Measurements from ENCODE around the gene SNTG2.
"Not testable (repeated sequence)": the region's sequence is repeated elsewhere in the genome, so short reads cannot be mapped to it uniquely, and the experiment has no call there.

SNTG2 gene

DNA sequence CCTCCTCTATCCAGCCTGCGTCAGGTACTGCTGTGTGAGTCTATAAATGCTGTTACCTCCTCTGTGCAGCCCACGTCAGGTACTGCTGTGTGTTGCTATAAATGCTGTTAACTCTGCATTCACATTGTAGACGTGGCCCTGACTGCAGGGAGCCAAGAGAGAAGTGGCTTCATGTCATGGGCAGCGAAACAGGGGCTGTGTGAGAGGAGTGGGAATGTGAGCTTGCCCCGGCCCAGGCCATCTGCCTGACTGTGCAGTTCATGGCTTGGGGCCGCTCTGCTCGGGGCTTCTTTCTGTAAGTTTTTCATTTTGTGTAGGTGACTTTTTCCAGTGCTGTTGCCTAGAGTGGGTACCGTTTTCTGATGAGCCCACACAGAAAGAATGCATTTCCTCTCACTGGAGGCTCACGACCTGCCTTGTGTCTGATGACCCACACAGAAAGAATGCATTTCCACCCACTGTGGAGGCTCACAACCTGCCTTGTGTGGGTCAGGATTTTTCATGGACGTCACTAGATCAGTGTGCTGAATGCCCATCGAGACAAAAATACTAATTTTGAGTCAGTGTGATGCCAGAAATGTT lies 104.5 kb downstream of the SNTG2 start:
- DNase-seq: no peak

DNA sequence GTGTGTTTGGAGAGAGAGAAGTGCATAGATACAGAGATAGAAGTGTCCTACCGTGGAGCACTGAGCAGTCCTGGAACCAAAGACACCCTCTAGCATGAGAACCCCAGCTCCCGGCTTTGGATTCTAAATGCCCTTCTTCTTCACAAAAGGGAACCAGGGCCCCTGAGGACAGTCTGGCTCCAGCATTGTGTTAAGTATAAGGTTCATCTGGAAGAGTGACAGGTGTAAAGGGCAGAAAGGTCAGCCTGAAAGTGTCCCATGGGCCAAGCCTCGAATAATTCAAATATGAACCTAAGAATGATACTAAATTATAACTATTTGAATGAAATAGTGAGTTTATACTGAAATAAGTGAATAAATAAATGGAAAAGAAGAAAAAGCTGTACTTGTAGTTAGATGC lies 109.7 kb downstream of the SNTG2 start:
- no peak for DNase-seq

DNA sequence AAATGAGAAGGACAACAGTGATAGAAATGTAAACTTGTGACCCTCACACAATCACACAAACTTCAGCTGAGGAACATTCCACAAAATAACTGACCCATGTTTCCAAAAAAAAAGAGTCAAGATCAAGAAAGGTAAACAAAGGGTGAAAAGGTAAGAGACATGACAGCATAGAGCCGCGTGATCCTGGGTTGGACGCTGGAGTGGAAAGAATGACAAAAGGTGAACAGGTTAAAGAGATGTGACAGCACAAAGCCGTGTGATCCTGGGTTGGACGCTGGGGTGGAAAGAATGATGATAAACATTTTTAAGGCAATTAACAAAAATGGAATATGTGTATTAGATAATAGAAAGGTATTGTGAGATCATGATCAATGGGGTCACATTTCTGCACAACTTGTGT lies 110.3 kb downstream of the SNTG2 start:
- no peak for DNase-seq

DNA sequence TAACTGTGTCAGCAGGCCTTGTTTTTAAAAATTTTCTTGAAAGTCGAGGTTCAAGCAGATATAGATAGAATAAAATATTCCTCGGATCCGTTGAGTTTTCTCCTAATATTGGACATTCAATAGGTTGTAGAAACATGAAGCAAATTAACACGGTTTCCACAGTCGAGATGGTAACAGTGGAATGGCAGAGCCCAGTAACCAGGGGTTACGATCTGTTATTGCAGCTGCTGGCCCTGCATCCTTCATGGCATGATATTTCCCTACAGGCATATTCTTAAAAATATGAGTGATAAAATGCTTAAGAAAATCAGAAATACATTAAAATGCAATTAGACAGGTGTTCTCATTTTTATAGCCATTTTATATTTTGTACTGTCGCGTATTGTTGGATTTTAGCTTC lies 117.6 kb downstream of the SNTG2 start:
- no peak for DNase-seq

DNA sequence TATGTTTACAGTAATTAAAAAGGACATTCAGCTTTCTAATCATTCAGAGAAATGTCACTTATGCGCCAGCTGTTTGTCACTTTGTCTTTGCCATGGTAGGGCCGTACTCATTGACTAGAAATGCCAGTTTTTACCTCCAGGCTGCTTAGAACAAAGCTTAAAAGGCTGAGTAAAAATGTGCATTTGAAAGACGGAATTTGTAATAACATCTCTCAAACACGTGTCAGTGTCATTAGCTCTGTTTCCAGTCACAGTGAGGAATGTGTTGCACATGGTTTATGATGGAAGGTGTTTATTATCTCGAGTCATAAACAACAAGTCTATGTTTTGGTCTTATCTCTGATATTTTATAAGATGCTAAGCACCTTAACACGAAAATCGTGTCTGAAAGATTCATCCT lies 118.2 kb downstream of the SNTG2 start:
- no peak for DNase-seq

DNA sequence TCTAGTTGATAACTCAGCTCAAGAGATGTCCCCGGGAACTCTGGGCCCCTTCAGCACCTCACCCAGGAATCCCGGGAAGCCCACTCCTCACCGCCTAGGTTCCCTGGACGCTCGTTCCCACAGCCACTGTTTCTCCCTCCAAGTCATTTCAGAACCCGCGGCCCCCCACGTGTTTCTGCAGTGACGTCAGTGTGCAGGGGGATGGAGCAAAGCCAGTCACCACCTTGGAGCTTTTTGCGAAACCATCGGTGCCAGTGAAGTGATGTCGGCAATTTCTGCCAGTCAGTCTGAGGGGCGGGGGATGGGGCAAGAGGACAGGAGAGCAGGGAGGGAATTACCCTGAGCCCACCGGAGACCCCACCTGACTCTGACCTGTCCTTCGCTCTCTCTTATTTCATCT lies 119.2 kb downstream of the SNTG2 start:
- no peak for DNase-seq

DNA sequence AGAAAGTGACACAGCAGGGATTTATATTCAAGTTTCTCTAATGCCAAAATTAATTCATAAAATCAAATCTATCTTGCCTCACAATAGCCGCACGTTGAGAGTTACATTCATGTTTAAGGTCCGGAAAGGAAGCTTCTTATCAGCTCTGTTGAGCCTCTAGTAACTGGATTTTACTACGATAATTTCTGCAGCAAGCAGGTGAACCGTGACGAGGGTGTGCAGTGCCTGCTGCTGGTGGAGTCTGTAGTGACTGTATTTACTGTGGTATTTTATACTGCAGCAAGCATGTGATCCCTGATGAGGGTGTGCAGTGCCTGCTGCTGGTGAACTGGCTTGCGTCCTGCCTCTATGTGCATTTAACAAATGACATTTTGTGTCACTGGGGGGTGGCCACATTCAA lies 120.0 kb downstream of the SNTG2 start:
- DNase-seq: no peak

DNA sequence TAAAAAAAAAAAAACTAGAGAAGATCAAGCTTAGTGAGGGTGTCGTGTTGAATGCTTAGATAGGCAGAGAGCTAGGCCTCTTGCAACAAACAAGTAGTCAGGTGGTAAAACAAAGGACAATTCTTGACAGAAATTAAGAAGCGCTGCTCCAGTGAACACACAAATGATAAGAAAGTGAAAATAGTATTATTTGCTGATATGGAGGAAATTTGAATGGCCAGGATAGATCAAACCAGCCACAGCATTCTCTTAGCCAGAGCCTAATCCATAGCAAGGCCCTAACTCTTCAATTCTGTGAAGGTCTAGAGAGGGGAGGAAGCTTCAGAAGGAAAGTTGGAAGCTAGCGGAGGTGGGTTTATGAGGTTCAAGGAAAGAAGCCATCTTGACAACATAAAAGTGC lies 121.0 kb downstream of the SNTG2 start:
- DNase-seq: no peak

DNA sequence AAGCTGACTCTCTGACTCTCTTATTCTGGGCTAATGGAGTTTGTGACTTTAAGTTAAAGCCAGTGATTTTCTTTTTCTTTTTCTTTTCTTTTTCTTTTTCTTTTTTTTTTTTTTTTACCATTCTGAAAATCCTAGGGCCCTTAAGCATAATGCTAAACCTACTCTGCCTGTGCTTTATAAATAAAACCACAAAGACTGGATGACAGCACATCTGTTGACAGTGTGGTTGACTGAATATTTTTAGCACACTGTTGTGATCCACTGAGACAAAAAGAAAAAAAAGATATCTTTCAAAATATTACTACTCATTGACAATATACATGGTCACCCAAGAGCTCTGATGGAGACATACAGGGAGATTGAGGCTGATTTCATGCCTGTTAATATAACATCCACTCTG lies 121.6 kb downstream of the SNTG2 start:
- DNase-seq: no peak

DNA sequence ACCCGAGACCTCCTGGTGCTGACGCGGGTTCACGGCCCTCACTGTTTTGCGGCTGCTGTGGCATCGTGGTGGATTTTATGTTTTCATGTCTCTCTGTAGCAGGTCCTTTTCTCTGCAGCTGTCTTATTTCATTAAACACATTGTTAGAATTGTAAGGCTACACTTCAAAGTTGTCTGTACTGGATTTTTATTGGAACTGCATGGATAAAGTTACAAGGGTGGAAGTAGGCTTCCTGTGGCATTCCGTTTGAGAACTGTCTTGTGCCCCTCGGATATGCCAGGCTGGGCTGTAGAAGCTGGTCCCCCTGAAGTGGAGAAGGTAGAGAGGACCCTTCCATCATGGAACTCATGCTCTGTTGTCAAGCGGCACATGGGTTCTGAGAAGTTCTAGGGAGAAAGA lies 127.3 kb downstream of the SNTG2 start:
- no peak for DNase-seq

DNA sequence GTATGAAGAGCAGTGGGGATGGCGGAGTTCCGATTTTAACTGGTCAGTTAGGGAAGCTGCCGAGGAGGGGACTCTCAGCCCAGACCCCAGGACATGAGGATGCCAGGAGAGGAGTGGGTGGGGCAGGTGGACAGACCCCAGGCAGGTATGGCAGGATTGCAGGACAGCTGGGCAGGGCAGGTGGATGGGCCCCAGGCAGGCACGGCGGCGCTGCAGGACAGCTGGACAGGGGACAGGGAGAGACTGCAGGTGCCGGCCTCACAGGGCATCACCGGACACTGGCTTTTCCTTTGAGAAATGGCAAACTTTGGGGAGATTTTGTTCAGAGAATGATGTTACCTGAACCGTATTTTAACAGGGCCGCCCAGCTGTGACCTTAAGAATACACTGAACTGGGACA lies 127.7 kb downstream of the SNTG2 start:
- no peak for DNase-seq

DNA sequence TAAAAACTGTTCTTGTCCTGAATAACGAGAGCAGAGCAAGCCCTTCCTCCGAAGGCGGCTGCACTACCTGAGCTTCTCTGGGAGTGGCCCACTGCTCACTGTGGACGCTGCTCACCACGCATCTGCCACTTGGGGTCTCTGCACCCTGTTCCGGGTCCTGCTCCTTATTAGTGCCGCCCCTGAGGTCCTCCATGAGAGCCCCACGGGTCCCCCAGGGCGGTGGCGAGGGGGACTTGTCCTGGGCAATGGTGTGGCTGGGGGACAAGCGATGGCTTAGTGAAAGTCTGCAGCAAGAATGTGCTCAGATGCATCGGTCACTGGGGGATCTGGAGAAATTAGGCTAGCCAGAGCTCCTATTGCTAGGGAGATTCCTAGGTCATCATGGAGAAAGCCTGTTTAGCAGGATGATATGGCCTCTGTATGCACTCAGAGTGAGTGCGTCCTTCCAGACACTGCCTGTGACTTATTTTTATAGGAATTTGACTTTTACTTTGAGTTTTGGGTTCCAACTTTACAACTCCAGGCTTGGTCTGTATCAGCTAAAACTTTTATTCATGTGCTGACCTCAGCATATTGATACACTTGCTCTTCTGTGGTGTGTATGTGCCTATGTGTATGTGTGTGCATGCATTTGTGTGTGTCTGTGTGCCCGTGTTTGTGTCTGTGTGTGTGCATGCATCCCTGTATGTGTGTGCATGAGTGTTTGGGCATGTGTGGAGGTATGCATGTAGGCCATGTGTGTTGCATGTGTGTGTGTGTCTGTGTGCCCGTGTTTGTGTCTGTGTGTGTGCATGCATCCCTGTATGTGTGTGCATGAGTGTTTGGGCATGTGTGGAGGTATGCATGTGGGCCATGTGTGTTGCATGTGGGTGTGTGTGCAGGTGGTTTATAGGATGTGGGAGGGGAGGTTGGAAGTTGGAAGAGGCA lies 129.5 kb downstream of the SNTG2 start:
- DNase-seq: no peak

DNA sequence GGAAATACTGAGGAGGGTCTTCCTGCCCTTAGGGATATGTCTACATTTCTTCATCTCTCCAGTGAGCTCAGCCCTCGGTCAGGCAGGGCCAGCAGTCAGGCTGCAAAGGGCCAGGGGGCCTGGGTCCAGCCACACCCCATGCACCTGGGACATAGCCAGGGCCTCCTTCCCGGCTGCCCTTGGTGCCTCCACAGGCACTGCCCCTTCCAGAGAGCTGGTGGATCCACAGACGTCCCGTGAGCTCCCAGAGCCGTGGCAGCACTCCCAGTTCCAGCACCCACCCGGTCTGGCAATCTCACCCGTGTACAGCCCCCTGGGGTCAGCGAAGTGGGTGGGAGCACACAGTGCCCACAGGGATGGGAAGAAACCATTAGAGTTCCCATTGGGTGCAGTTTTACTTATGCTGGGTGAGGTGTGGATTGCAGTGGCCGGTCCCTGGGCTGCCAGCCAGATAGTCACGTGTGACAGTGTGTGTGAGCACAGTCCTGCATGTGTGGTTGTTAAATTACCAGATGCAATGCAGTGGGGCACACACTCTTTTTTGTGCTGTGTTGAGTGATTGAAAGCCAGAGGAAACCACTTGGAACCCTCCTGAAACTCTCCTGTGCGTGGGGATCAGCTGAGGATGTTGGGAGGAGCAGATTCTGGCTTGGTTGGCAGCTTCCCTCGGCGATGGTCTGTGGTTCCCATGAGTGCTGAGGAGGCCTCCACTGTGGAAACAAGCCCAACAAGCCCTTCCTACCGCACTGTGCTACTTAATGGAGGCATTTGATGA lies 131.0 kb downstream of the SNTG2 start:
- DNase-seq: no peak

DNA sequence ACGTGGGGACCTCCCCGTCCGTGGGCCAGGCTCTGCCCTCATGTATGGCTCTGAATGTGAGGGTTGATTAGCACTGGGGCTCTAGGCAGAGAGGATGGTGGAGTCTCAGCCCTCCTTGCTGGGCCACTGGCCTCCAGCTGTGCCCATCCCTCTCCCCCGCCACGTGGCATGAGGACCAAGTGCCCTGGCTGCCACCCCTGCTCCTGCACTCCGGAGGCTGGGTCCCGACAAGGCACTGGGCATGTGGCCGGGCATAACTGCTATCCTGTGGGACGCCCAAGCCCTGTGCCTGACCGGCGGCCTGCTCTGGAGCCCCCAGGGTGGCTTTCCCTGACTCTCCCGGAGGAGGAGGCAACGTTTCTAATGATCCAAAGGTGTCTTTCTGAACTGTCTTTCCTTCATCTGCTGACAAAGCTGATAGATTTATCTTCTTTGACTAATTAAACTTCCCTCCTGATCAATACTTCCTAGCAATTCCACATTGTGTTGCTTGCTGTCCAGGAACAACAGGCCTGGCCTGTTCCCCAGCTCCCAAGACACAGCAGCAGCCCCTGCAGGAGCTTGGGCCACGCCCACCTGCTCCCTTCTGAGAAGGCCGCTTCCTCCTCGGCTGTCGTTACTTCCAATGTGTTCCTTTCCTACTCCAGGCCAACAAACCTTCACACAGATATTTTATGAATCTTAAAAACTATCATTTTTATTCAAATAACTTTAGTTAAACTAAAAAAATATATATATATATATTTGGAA lies 132.0 kb downstream of the SNTG2 start:
- DNase-seq: no peak

DNA sequence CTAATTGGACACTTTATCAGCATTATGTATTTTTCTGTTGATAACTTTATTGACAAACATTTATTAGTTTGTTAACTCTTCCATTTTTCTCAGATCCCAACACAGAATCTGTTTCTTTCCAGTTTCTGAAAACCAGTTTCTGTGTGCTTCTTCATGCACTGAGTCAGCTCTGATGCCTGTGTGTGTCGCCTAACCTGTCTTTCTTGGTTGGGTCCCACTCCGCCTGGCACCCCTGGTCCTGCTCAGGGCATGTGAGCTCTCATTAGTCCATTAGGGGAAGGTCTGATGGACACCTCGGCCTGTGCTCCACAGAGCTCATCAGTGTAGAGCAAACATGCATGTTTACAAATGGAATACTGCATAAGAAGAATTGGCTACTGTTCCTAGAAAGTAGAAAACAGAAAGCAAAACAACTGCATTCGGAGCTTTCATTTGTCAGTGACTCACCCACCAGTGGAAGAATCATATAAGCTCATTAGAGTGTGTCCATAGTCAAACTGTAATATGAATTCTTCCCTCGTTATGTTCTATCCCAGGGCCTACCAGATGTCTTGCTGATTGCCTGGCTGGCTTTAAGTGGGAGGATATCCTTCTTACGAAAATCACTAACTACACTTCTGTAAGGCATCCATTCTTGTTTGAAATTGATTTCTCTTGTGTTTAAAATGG lies 137.7 kb downstream of the SNTG2 start:
- no peak for DNase-seq

DNA sequence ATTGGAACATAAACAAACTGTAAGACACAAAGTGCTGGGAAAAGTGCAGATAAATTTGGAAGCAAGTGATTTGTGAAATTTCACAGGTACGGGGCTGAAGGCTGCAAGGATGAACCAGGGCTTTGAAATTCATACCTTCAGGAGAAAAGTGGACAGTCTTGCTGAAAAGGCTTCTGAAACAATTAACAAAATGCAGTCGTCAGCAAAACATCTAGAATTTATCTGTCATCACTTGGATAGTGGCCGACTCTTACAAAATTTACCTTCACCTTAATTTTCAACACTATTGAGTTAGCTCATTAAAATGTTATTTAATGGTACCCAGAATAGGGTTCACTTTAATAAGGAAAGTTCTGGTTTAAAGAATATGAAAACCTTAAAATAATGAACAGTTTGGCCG lies 138.3 kb downstream of the SNTG2 start:
- DNase-seq: no peak

DNA sequence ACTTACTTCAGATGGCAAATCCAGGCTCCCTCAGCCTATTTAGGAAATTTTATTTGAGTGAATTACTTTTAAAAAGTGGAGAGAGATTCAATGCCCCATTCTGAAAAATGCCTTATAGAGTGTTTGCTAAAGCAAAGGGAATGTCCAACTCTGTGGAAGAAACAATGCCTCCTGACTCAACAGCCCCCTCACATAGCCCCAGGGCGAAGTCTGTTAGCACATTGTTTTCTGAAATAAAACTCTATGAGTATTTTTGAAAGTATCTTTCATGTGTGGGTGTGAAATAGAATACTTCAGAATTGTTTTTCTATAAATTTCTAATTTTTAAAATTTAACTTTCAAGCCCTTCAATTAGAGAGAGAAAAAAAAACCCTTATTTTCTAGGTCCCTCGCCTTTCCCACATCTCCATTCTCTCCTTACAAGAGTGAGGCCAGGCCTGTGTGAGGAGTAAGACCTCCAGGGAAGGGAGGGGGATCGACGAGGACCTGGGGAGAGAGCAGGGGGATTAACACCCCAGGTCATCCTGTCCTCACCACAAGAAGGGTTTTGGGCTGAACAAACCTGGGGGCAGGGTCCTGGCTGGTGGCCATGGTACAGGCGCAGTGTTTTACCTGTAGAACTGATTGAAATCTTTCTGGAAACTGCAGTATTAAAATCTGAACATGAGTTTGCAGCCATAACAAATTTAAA lies 141.4 kb downstream of the SNTG2 start:
- DNase-seq: no peak

DNA sequence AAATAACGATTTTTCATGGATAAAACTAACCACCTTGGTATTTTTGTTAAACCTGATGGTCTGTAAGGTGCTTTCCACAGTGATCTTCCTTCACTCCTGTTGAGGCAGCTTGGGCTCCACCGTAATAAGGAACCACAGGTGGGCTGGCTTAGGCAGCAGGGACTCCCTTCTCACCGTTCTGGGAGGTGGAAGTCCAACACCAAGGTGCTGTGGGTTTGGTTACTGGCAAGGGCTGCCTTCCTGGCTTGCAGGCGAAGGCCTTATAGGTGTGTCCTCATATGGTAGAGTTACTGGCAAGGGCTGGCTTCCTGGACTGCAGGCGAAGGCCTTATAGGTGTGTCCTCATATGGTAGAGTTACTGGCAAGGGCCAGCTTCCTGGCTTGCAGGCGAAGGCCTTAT lies 143.0 kb downstream of the SNTG2 start:
- DNase-seq: not testable (repeated sequence)

DNA sequence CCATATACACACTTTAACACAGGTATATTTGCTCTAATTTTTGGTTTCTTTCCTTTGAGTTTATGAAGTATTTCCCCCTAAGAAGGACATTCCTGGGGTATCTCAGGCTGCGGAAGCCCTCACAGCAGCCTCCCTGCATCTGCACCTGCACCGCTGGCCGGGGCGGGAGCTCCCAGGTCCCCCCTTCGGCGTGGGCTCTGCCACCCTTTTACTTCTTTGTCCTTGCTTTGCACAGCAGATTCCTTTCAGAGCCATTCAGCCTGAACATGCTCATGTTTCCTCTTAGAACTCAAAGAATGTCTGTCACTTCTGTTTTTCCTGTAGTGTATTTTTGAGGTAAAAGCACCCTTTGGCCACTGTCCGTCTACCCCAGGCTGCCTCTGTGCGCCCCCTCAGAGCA lies 146.5 kb downstream of the SNTG2 start:
- DNase-seq: no peak

DNA sequence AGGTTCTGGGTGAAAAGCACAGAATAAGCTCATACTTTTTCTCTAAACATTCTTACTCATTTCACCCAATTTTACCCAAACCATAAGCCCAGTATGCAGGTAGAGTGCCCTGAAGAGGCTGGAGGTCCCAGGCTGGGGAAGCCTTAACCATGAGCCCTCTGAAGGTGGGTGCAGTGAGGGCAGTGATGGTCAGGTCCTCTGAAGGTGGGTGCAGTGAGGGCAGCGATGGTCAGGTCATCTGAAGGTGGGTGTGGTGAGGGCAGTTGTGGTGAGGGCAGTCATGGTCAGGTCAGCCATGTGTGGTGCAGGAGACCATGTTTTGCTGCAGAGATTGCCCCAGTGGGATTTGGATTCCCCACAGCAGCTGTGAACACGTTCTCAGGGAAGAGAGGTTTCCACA lies 148.8 kb downstream of the SNTG2 start:
- no peak for DNase-seq

DNA sequence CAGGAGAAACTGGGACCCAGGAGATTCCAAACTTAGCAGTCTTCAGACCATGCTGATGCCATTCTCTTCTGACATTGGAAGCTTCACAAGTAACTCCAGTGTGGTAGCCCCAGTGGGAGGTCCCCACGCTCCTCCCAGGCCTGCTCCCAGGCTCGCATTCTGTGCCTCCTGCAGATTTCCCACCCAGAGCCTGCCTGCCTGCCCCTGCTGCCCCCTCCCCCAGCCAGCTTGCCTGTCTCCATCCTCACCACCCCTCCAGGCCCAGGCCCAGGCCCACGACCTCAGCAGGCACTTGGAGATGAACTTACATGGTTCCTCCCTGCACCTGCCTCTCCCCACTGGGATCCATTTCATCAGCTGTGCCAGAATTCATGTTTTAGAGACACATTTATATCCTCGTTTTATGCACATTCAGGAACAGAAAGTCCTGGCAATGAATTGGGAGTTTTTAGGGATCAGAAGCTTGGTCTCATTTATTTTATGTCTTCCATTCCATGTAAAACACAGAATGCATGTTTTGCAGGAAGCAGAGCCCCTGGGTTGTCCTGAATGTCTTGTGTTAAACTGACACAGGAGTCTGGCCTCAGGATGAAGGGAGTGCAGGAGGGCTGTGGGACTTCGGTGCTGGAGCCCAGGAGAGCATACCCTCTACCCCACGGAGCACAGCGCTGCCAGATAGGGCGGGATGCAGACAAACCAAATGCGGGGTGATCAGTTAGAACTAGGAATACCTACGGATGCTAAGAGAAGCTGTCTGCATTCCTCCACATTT lies 150.5 kb downstream of the SNTG2 start:
- no peak for DNase-seq

Data from NCI-H2029 treated with DMSO at 0.1 percent for 48 hours (cell line).